Activated CD8-positive, alpha-beta T cell treated with anti-CD3 and anti-CD28 coated beads for 36 hours (primary cell): ENCODE results near the gene PRMT9. TPM values are rescaled to one million over a fixed set of nuclear protein-coding genes. Genes with fewer than 3 reads are reported as not detected.

Experiments
- ATAC-seq: fragments of 200-7000 bp; cut with Tn5 transposase; one replicate; pipeline ENCODE4 v1.10.0; 2021; ENCODE audit warnings: mild to moderate bottlenecking, moderate library complexity
- CTCF ChIA-PET: fragments of 350-600 bp; sonication (Branson Sonifier 250); formaldehyde crosslinking; loops from one replicate; lab custom pipeline; 2021; ENCODE audit warnings: antibody characterized with exemption; lab: Charles Lee
- POLR2A ChIA-PET: fragments of 350-600 bp; sonication (Branson Sonifier 250); formaldehyde crosslinking; loops from one replicate; lab custom pipeline; 2021; ENCODE audit warnings: antibody characterized with exemption; lab: Charles Lee
- DNase-seq: peaks from one replicate; pipeline ENCODE4 v3.0.0-alpha.2; 2020
- H3K27ac Mint-ChIP-seq: one replicate; pipeline ENCODE4 v1.8.0; 2021; ENCODE audit warnings: mild to moderate bottlenecking, mixed read lengths
- H3K27me3 Mint-ChIP-seq: one replicate; pipeline ENCODE4 v1.8.0; 2021; ENCODE audit warnings: mixed read lengths
- H3K36me3 Mint-ChIP-seq: one replicate; pipeline ENCODE4 v1.8.0; 2021; ENCODE audit warnings: low read depth, mixed read lengths
- H3K4me1 Mint-ChIP-seq: one replicate; pipeline ENCODE4 v1.8.0; 2021; ENCODE audit warnings: low read depth, mixed read lengths
- H3K4me3 Mint-ChIP-seq: one replicate; pipeline ENCODE4 v1.8.0; 2021; ENCODE audit warnings: mild to moderate bottlenecking, moderate library complexity, mixed read lengths
- H3K9me3 Mint-ChIP-seq: one replicate; pipeline ENCODE4 v1.8.0; 2021; ENCODE audit warnings: mixed read lengths
- intact Hi-C: fragments of 100-400 bp; cut with micrococcal nuclease; formaldehyde crosslinking; loops from one replicate; pipeline ENCODE4 v1.10.0; 2022
- total RNA-seq, 2 experiments: library from RNA; stranded (reverse); gene quantifications; one replicate each; pipeline ENCODE4 v1.2.3, GENCODE V29; 2021
- TF ChIP-seq, protein P1 (sequence below): fragments of 200-600 bp; IDR thresholded peaks from one replicate; pipeline ENCODE4 v1.8.0; 2022; ENCODE audit warnings: antibody characterized with exemption, mild to moderate bottlenecking

PRMT9 gene
- total RNA-seq, 2 experiments from 2014 or later = 7.4 to 8.8 TPM

DNA sequence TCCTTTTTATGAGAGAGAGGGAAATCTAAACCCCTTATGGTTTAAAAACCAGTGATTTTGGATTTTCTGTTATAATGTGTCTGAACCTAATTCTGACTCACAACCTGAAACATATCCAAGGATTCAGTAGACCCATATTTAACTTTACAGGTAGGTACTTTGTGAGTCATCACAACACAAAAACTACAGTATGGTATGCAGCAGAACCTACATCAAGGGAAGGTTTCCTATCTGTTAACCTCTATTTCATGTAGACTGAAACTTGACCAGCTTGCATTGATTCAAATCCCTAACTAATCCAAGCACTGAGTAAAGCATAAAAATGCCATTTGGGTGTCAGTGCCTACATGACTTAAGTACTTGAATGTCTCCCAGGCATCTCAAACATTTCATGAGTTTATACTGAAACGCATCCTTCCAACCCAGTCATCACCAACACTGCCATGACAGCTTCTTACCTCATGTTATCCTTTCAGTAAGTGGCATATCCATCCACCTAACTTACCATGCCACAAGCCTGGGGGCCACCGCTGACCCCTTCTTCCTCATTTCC lies 43.6 kb upstream of the PRMT9 start:
- Mint-ChIP-seq H3K27me3 (peaks cover 2% of the 10 kb centered on the region), H3K4me3 (no peak overlapping the region), H3K27ac (no peak overlapping the region), H3K4me1 (peaks cover 7% of the 10 kb centered on the region), H3K36me3 (no peaks in the 10 kb centered on the region), H3K9me3 (no peaks in the 10 kb centered on the region)
- DNase-seq (no peak), ATAC-seq (no peak)
- TF ChIP-seq, protein P1, sequence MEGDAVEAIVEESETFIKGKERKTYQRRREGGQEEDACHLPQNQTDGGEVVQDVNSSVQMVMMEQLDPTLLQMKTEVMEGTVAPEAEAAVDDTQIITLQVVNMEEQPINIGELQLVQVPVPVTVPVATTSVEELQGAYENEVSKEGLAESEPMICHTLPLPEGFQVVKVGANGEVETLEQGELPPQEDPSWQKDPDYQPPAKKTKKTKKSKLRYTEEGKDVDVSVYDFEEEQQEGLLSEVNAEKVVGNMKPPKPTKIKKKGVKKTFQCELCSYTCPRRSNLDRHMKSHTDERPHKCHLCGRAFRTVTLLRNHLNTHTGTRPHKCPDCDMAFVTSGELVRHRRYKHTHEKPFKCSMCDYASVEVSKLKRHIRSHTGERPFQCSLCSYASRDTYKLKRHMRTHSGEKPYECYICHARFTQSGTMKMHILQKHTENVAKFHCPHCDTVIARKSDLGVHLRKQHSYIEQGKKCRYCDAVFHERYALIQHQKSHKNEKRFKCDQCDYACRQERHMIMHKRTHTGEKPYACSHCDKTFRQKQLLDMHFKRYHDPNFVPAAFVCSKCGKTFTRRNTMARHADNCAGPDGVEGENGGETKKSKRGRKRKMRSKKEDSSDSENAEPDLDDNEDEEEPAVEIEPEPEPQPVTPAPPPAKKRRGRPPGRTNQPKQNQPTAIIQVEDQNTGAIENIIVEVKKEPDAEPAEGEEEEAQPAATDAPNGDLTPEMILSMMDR = no peak
- ChIA-PET POLR2A (interaction anchor here (1.0 kb wide), 1 partner anchor 119 kb away, joined by 3 read pairs; no protein-coding TSS in a partner anchor), CTCF (interaction anchor here (1.0 to 3.1 kb wide), 3 partner anchors 18 to 139 kb away, joined by 3 to 18 read pairs (median 5); no protein-coding TSS in a partner anchor)
- intact Hi-C loops = no loop called here

- Mint-ChIP-seq H3K9me3 (no peaks in the 10 kb centered on the region), H3K27ac (no peak overlapping the region), H3K4me1 (no peaks in the 10 kb centered on the region), H3K27me3 (peaks cover 2% of the 10 kb centered on the region), H3K4me3 (no peak overlapping the region), H3K36me3 (no peaks in the 10 kb centered on the region)
- TF ChIP-seq, protein P1 = no peak
- DNase-seq (no peak), ATAC-seq (no peak)
- intact Hi-C loops = no loop called here
- ChIA-PET CTCF (interaction anchor here (3.1 kb wide), 1 partner anchor 141 kb away, joined by 18 read pairs; no protein-coding TSS in a partner anchor), POLR2A (no interaction called here)
Measured at GRCh38 chr4:147725673-147726072, 41.7 kb upstream of the PRMT9 start.

DNA sequence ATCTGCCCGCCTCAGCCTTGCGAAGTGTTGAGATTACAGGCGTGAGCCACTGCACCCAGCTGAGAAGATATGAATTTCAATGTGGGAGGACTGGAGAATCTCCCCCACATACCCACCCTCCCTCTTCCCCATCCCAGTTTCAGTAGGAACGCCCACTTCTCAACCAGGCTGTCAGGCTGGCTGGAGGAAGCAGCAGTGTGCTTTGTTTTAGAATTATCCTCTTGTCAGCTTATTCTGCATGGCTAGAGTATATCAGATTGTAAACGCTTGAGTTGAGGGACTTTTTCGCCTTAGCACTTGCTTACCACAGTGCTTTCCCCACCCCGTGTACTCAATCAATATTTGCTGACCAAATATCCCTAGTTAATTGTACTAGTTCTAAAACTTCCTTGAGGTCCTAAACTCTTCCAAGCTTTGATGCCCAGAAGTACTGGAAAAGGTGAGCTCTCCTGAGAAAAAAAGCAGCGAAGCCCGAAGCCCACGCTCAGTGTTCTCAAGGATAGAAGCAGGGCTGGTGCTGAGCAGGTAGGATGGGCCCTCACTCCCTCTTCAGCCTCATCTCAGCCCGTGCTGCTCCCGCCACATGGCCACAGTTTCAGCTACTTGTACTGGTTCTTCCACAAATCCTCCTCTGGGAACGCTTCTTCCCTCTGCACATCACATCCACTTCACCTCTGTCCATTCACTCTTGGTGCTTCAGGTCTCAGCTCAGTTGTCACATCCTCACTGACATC lies 40.7 kb upstream of the PRMT9 start:
- Mint-ChIP-seq H3K4me1 (no peaks in the 10 kb centered on the region), H3K4me3 (no peak overlapping the region), H3K36me3 (no peaks in the 10 kb centered on the region), H3K27me3 (peaks cover 2% of the 10 kb centered on the region), H3K9me3 (no peaks in the 10 kb centered on the region), H3K27ac (no peak overlapping the region)
- TF ChIP-seq, protein P1 = no peak
- ATAC-seq (no peak), DNase-seq (no peak)
- intact Hi-C loops = no loop called here
- ChIA-PET CTCF (interaction anchor here (0.8 to 1.4 kb wide), 3 partner anchors 118 to 142 kb away, joined by 3 to 5 read pairs (median 3); no protein-coding TSS in a partner anchor), POLR2A (no interaction called here)

DNA sequence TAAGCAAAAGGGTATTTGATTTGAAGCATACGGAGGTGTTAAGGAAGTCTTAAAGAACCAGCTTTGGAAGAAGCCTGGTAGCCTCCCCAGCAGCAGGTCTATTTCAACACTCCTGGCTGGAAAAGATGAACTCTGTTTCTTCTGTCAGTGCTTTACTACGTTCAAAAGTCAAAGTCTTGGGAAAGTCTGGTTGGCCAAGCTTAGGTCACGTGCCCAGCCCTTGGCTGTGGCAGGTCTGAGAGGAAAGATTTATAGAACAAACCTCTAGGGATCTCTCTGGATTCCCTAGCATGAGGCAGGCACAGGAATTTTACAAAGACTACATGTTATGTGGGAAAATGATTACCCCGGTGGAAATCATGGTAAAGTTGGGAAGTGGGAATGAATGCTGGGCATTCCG lies 39.4 kb upstream of the PRMT9 start:
- ATAC-seq (no peak), DNase-seq (no peak)
- no peak overlapping the region for H3K4me3 Mint-ChIP-seq
- no peaks in the 10 kb centered on the region for H3K4me1 Mint-ChIP-seq
- H3K36me3 Mint-ChIP-seq = no peaks in the 10 kb centered on the region
- H3K9me3 Mint-ChIP-seq = no peaks in the 10 kb centered on the region
- POLR2A ChIA-PET = no interaction called here
- H3K27me3 Mint-ChIP-seq = peaks cover 2% of the 10 kb centered on the region
- TF ChIP-seq, protein P1 = no peak
- H3K27ac Mint-ChIP-seq = no peak overlapping the region
- intact Hi-C loops = no loop called here
- CTCF ChIA-PET = interaction anchor here (2.3 kb wide), 1 partner anchor 144 kb away, joined by 13 read pairs; no protein-coding TSS in a partner anchor

DNA sequence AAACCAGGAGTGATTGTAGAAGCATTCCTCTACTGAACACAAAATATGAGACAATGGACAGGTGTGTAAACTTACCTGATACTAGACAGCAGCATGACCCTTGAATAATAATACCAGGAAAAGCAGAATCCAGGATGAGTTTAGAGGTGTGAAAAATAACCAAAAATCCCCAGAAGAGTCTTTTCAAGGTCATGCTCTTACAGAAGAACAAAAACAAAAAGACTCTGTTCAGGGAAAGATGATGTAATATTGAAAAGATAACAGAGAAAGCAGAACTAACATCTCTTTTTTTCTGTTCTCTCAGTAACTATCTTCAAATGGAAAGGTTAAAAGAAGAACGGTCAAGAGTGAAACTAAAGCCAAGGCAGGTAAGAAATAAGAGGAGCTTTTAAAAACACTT lies 33.9 kb upstream of the PRMT9 start:
- peaks cover 2% of the 10 kb centered on the region for H3K27me3 Mint-ChIP-seq
- H3K4me3 Mint-ChIP-seq = no peak overlapping the region
- H3K9me3 Mint-ChIP-seq = no peaks in the 10 kb centered on the region
- no peak overlapping the region for H3K27ac Mint-ChIP-seq
- CTCF ChIA-PET = interaction anchor here (1.4 to 2.0 kb wide), 2 partner anchors 9 to 148 kb away, joined by 4 to 12 read pairs; no protein-coding TSS in a partner anchor
- intact Hi-C loops = no loop called here
- H3K36me3 Mint-ChIP-seq = no peaks in the 10 kb centered on the region
- peaks cover 5% of the 10 kb centered on the region for H3K4me1 Mint-ChIP-seq
- ATAC-seq = no peak
- no peak for DNase-seq
- TF ChIP-seq, protein P1 = no peak
- POLR2A ChIA-PET = no interaction called here
